Measurements from ENCODE around the gene FANCE.

The FANCE gene

DNA sequence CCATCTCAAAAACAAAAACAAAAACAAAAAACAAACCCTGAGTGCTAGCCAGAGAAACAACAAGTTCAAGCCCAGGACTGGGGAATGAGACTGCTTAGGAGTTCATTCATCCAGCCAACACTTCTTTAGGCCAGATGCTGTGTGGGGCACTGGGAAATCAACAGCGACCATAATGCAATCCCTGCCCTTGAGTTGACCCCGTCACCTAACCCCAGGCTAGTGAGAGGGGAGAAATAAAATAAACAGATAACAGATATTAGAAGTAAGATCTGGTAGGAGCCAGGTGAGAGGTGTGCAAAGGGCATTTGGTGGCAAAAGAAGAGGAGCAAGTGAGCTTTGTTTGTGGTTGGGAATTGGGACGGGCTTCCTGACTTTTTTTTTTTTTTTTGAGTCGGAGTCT, 11.2 kb downstream of the FANCE start:
- DNase-seq (ENCODE audit: low spot score): no peak
- TF ChIP-seq, protein P1, sequence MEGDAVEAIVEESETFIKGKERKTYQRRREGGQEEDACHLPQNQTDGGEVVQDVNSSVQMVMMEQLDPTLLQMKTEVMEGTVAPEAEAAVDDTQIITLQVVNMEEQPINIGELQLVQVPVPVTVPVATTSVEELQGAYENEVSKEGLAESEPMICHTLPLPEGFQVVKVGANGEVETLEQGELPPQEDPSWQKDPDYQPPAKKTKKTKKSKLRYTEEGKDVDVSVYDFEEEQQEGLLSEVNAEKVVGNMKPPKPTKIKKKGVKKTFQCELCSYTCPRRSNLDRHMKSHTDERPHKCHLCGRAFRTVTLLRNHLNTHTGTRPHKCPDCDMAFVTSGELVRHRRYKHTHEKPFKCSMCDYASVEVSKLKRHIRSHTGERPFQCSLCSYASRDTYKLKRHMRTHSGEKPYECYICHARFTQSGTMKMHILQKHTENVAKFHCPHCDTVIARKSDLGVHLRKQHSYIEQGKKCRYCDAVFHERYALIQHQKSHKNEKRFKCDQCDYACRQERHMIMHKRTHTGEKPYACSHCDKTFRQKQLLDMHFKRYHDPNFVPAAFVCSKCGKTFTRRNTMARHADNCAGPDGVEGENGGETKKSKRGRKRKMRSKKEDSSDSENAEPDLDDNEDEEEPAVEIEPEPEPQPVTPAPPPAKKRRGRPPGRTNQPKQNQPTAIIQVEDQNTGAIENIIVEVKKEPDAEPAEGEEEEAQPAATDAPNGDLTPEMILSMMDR (IDR thresholded peaks at IDR 0.05; ENCODE audit: extremely low read depth, insufficient read depth, missing control alignments): no peak
- in situ Hi-C loops (cut with MboI; ENCODE audit: low pct_unique_long_range_greater_than_20kb, low sequenced_read_pairs, unreplicated experiment): no loop called here

DNA sequence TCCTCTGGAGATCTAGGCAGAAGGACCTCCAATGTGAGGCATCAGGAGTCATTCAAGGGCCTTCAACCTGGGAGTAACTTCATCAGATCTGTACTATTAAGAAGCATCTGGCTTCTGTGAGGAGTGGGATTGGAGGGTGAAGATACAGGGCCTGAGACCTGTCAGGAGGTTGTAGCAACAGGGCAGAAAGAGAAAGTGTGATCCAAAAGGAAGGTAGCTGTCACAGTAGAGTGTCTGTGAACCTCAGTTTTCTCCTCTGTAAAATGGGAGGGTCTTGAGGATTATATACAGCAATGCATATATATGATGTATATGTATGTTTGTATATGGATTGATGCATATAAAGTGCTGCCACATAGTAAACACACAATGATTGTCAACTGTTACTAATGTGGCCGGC, 13.5 kb downstream of the FANCE start:
- in situ Hi-C loops (cut with MboI; ENCODE audit: low pct_unique_long_range_greater_than_20kb, low sequenced_read_pairs, unreplicated experiment): no loop called here
- TF ChIP-seq, protein P1 (IDR thresholded peaks at IDR 0.05; ENCODE audit: extremely low read depth, insufficient read depth, missing control alignments): no peak
- no peak for DNase-seq (ENCODE audit: low spot score)

DNA sequence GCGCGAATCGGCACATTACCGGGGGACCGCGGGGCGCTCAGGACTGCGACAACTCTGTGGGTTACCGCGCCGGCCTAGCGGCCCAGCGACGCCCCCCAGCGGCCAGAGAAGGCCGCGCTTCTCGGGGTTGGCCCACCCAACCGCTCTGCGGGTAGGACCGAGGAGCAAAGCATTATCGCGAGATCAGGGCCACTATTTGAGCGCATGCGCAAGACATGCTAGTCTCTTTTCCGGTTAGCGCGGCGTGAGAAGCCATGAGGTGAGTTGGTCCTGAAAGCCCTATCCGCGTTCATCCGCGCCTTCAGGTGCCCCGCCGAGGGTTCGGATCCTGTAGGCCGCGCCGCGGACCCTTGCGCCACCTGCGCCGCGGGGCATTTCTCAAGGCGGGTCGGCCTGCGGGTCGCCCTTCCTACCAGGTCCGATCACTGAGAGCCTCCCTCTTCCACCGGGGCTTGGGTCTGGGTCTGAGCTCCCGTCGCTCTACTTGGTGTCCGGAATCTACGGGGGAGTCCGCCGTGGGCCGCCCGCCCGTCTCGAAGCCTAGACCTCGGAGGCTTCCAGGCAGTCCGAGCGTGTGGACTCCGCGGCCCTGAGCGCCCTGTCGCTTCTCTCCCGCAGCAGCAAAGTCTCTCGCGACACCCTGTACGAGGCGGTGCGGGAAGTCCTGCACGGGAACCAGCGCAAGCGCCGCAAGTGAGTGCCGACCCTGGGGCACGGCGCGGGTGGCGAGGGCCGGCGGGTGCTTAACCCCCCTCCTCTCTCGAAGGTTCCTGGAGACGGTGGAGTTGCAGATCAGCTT, 16.2 kb downstream of the FANCE start, which contains the start of gene RPL10A:
Gene RPL10A (plus strand): TSS at position 221 of the 799 bp plus-strand sequence. CDS start 34 bp downstream, at position 255.
- TF ChIP-seq, protein P1 (IDR thresholded peaks at IDR 0.05; ENCODE audit: extremely low read depth, insufficient read depth, missing control alignments): peak; percentile 97
- in situ Hi-C loops (cut with MboI; ENCODE audit: low pct_unique_long_range_greater_than_20kb, low sequenced_read_pairs, unreplicated experiment): no loop called here
- DNase-seq (ENCODE audit: low spot score): peak; percentile 97

DNA sequence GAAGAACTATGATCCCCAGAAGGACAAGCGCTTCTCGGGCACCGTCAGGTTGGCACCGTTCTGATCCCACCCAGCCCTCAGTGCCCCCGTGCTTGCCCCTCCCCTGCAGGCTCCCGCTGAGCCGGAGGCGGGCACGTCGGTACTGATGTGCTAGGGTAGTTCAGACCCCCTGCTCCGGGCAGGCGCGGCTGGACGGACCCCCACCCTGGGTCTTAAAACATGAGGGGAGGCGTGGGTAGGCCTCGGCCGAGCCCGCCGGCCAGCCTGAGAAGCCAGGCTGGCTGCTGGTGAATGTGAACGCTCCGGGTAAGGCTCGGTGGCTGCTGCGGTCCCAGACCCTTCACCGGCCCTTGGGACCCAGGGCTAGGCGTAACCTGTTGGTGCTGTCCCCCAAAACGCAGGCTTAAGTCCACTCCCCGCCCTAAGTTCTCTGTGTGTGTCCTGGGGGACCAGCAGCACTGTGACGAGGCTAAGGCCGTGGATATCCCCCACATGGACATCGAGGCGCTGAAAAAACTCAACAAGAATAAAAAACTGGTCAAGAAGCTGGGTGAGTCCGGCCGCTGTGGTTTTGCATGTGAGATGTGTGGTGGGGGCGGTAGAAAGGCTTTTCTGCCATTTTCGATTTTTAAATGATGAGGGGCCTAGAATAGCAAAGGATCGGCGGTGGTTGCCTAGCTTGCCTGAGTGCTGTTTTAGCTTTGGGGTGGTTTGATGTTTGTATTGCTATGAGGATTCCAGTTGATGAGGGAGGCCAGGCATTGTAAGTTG, 17.0 kb downstream of the FANCE start:
- no peak for DNase-seq (ENCODE audit: low spot score)
- TF ChIP-seq, protein P1 (IDR thresholded peaks at IDR 0.05; ENCODE audit: extremely low read depth, insufficient read depth, missing control alignments): no peak
- in situ Hi-C loops (cut with MboI; ENCODE audit: low pct_unique_long_range_greater_than_20kb, low sequenced_read_pairs, unreplicated experiment): no loop called here

DNA sequence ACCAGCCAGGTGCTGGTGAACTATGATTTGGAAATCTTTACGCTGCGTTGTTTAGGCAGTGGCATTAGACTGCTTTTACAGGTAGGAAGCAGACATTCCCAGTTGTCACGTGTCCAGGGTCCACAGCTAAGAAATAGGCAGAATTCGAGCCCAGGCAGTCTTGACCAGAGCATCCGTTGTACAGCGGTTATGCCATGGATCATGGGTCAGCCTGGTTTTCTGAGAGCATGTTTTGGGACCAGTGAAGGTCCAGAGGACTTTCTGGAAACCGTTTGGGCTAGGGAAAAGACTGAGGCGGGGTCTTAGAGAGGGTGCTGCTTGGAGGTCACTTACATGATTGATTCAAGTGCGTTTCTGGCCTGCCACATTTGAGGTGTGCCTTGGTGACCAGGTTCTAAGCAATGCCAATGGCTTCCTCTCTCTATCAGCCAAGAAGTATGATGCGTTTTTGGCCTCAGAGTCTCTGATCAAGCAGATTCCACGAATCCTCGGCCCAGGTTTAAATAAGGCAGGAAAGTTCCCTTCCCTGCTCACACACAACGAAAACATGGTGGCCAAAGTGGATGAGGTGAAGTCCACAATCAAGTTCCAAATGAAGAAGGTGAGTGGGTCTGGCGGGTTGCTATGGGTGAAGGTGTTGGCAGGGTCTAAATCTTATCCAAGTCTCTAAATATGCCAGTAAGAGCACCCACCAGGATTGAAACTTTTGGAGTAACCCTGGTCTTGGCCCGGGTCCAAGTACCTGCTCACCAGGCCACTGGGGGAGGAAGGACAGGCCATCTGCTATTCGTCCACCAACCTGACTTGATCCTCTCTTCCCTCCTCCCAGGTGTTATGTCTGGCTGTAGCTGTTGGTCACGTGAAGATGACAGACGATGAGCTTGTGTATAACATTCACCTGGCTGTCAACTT, 17.9 kb downstream of the FANCE start:
- in situ Hi-C loops (cut with MboI; ENCODE audit: low pct_unique_long_range_greater_than_20kb, low sequenced_read_pairs, unreplicated experiment): no loop called here
- TF ChIP-seq, protein P1 (IDR thresholded peaks at IDR 0.05; ENCODE audit: extremely low read depth, insufficient read depth, missing control alignments): no peak

DNA sequence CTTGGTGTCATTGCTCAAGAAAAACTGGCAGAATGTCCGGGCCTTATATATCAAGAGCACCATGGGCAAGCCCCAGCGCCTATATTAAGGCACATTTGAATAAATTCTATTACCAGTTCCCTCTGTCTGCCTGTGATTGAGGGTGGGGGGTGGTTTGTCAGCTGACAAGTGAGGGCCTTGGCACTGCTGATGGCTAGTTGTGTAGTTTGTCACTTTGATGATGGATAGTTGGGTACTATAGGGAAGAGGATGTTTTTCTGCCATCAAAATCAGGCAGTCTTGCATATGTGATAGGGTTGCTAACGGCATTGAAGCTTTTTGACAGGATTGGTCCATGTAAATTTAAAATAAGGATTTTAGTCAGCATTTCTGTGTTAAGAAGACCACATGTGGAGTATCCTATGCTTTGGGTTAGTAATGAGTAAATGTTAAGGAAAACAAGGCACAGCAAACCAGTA, 18.6 kb downstream of the FANCE start:
- TF ChIP-seq, protein P1 (IDR thresholded peaks at IDR 0.05; ENCODE audit: extremely low read depth, insufficient read depth, missing control alignments): no peak
- in situ Hi-C loops (cut with MboI; ENCODE audit: low pct_unique_long_range_greater_than_20kb, low sequenced_read_pairs, unreplicated experiment): no loop called here
- DNase-seq (ENCODE audit: low spot score): no peak

More for the DNA sequence above, 17.9 kb downstream of the FANCE start:
- DNase-seq (ENCODE audit: low spot score): no peak
